Mesenchymal stem cell (in vitro differentiated cells and primary cell): Measurements from ENCODE around the gene SLC5A9.

Experiments used
- DNase-seq: peaks from one replicate; pipeline ENCODE4 v3.0.0-alpha.2; 2013
- H2AFZ ChIP-seq: one replicate; pipeline ENCODE4 v1.6.1; 2013; ENCODE audit warnings: low read depth, mild to moderate bottlenecking, control low read depth, inconsistent platforms, low read length, moderate library complexity
- H2AK5ac ChIP-seq: 2 replicates; pipeline ENCODE4 v1.6.1; 2013; ENCODE audit warnings: low read length, moderate library complexity, mild to moderate bottlenecking, inconsistent platforms; ENCODE audit not compliant: severe bottlenecking
- H2BK120ac ChIP-seq: one replicate; pipeline ENCODE4 v1.6.1; 2013; ENCODE audit warnings: low read depth, mild to moderate bottlenecking, inconsistent platforms, low read length, moderate library complexity
- H2BK12ac ChIP-seq, 2 experiments: one replicate each; pipeline ENCODE4 v1.6.1; 2013; ENCODE audit warnings: inconsistent platforms in 2 of 2, low read length in 2 of 2, mild to moderate bottlenecking in 2 of 2, moderate library complexity in 2 of 2, control low read depth in 1 of 2
- H2BK15ac ChIP-seq: one replicate; pipeline ENCODE4 v1.6.1; 2013; ENCODE audit warnings: mild to moderate bottlenecking, low read depth, inconsistent platforms; ENCODE audit not compliant: poor library complexity, severe bottlenecking
- H2BK5ac ChIP-seq: 2 replicates; pipeline ENCODE4 v1.6.1; 2013; ENCODE audit warnings: low read depth, mild to moderate bottlenecking, low read length, control low read depth, inconsistent platforms; ENCODE audit not compliant: poor library complexity, severe bottlenecking
- H3K14ac ChIP-seq, 2 experiments: one replicate each; pipeline ENCODE4 v1.6.1; 2013; ENCODE audit warnings: inconsistent platforms in 2 of 2, low read length in 2 of 2, control low read depth in 1 of 2, mild to moderate bottlenecking in 1 of 2, moderate library complexity in 1 of 2
- H3K18ac ChIP-seq, 2 experiments: one replicate each; pipeline ENCODE4 v1.6.1; 2013; ENCODE audit warnings: inconsistent platforms in 2 of 2, low read length in 2 of 2, control low read depth in 1 of 2, low read depth in 1 of 2, mild to moderate bottlenecking in 1 of 2
- H3K23ac ChIP-seq, 2 experiments: one replicate each; pipeline ENCODE4 v1.6.1; 2013; ENCODE audit warnings: inconsistent platforms in 2 of 2, low read length in 2 of 2, mild to moderate bottlenecking in 2 of 2, moderate library complexity in 2 of 2, control low read depth in 1 of 2
- H3K27ac ChIP-seq: 2 replicates; pipeline ENCODE4 v1.5.1; 2013; ENCODE audit warnings: mild to moderate bottlenecking, moderate library complexity, low read length, control low read depth, inconsistent platforms; ENCODE audit not compliant: poor library complexity, severe bottlenecking
- H3K27me3 ChIP-seq, 2 experiments: 2 replicates each; pipeline versions ENCODE4 v1.6.1 to v1.7.0; 2013; ENCODE audit warnings: low read length in 2 of 2, mild to moderate bottlenecking in 2 of 2, moderate library complexity in 2 of 2, control low read depth in 1 of 2, inconsistent platforms in 1 of 2; ENCODE audit not compliant: control insufficient read depth in 1 of 2, insufficient read depth in 1 of 2
- H3K36me3 ChIP-seq, 2 experiments: 2 replicates each; pipeline versions ENCODE4 v1.6.1 to v1.7.0; 2013; ENCODE audit warnings: low read length in 2 of 2, control low read depth in 1 of 2, inconsistent platforms in 1 of 2, low read depth in 1 of 2, mild to moderate bottlenecking in 1 of 2; ENCODE audit not compliant: insufficient read depth in 2 of 2, control insufficient read depth in 1 of 2
- H3K4ac ChIP-seq, 2 experiments: one replicate each; pipeline ENCODE4 v1.6.1; 2013; ENCODE audit warnings: inconsistent platforms in 2 of 2, low read length in 2 of 2, mild to moderate bottlenecking in 2 of 2, moderate library complexity in 2 of 2, control low read depth in 1 of 2, low read depth in 1 of 2
- H3K4me1 ChIP-seq: 2 replicates; pipeline ENCODE4 v1.6.1; 2013; ENCODE audit warnings: low read depth, low read length, control low read depth; ENCODE audit not compliant: control insufficient read depth, insufficient read depth
- H3K4me2 ChIP-seq: 2 replicates; pipeline ENCODE4 v1.6.1; 2013; ENCODE audit warnings: low read length, mild to moderate bottlenecking, inconsistent platforms; ENCODE audit not compliant: poor library complexity, severe bottlenecking
- H3K4me3 ChIP-seq, 2 experiments: 2 replicates each; pipeline versions ENCODE4 v1.5.1 to v1.7.0; 2013; ENCODE audit warnings: low read length in 2 of 2, mild to moderate bottlenecking in 2 of 2, control low read depth in 1 of 2, low read depth in 1 of 2; ENCODE audit not compliant: insufficient read depth in 1 of 2
- H3K79me1 ChIP-seq: replicated peaks from 2 replicates; pipeline ENCODE4 v1.6.1; 2013; ENCODE audit warnings: mild to moderate bottlenecking, control low read depth, low read length, inconsistent platforms; ENCODE audit not compliant: poor library complexity, severe bottlenecking
- H3K9ac ChIP-seq: 2 replicates; pipeline ENCODE4 v1.7.0; 2013; ENCODE audit warnings: mild to moderate bottlenecking, low read length, moderate library complexity
- H3K9me3 ChIP-seq: 2 replicates; pipeline ENCODE4 v1.7.0; 2013; ENCODE audit warnings: mild to moderate bottlenecking, low read length; ENCODE audit not compliant: control insufficient read depth
- H4K8ac ChIP-seq: one replicate; pipeline ENCODE4 v1.6.1; 2013; ENCODE audit warnings: inconsistent platforms, mild to moderate bottlenecking, low read length, moderate library complexity
- H4K91ac ChIP-seq: one replicate; pipeline ENCODE4 v1.6.1; 2013; ENCODE audit warnings: mild to moderate bottlenecking, low read length, inconsistent platforms
- WGBS: methylation state at CpG from one replicate; pipeline ENCODE4 v1.1.7; 2013; ENCODE audit warnings: mixed read lengths; 5-methylcytosine and 5-hydroxymethylcytosine counted together

SLC5A9 gene

GRCh38 chr1:48235652-48236051 is 13.1 kb downstream of the SLC5A9 start:
- no peak overlapping the region for H3K27ac ChIP-seq
- H4K8ac ChIP-seq: no peak overlapping the region
- H2BK12ac ChIP-seq: no peak overlapping the region
- peaks cover 2% of the 10 kb centered on the region for H3K4me1 ChIP-seq
- peaks cover 0 to 25% of the 10 kb centered on the region in 2 experiments for H3K27me3 ChIP-seq
- H3K18ac ChIP-seq: no peak overlapping the region
- no peak overlapping the region for H4K91ac ChIP-seq
- H2BK5ac ChIP-seq: no peak overlapping the region
- no peak for DNase-seq
- no peak overlapping the region for H2BK15ac ChIP-seq
- H3K36me3 ChIP-seq: no peaks in the 10 kb centered on the region
- no peaks in the 10 kb centered on the region for H3K79me1 ChIP-seq
- H3K9ac ChIP-seq: no peak overlapping the region
- H3K4me3 ChIP-seq: no peak overlapping the region
- WGBS: 88% methylated on average over 12 of the region's 13 CpGs
- no peak overlapping the region for H3K4me2 ChIP-seq
- H2AK5ac ChIP-seq: no peak overlapping the region
- no peak overlapping the region for H2AFZ ChIP-seq
- no peak overlapping the region for H3K23ac ChIP-seq
- H3K9me3 ChIP-seq: no peaks in the 10 kb centered on the region
- H3K4ac ChIP-seq: no peak overlapping the region
- H3K14ac ChIP-seq: no peak overlapping the region
- no peak overlapping the region for H2BK120ac ChIP-seq

- Histone ChIP-seq H2BK120ac (no peak overlapping the region), H2AFZ (no peak overlapping the region)
These were observed 14.4 kb downstream of the SLC5A9 start for GRCh38 chr1:48236716-48237470.

GRCh38 chr1:48242141-48242736 is 19.7 kb downstream of the SLC5A9 start:
- Histone ChIP-seq H2BK12ac (no peak overlapping the region), H3K23ac (no peak overlapping the region), H2AFZ (no peak overlapping the region), H3K27me3 (no peaks in the 10 kb centered on the region), H3K4me1 (no peaks in the 10 kb centered on the region), H3K79me1 (no peaks in the 10 kb centered on the region), H2BK120ac (no peak overlapping the region), H3K4ac (no peak overlapping the region), H3K36me3 (no peaks in the 10 kb centered on the region), H3K4me3 (no peak overlapping the region), H3K9ac (no peak overlapping the region), H2BK5ac (no peak overlapping the region), H3K9me3 (no peaks in the 10 kb centered on the region), H3K14ac (no peak overlapping the region), H3K4me2 (no peak overlapping the region), H2BK15ac (no peak overlapping the region), H2AK5ac (no peak overlapping the region), H3K27ac (no peak overlapping the region), H4K91ac (no peak overlapping the region), H4K8ac (no peak overlapping the region), H3K18ac (no peak overlapping the region)
- 92% methylated on average over 10 of the region's 12 CpGs for WGBS
- no peak for DNase-seq

More at GRCh38 chr1:48236716-48237470, 14.4 kb downstream of the SLC5A9 start:
- no peak overlapping the region for H3K14ac ChIP-seq
- no peak overlapping the region for H3K23ac ChIP-seq
- no peak overlapping the region for H4K91ac ChIP-seq
- no peak overlapping the region for H3K4me2 ChIP-seq
- no peaks in the 10 kb centered on the region for H3K79me1 ChIP-seq
- H2BK15ac ChIP-seq: no peak overlapping the region
- no peak overlapping the region for H2BK5ac ChIP-seq
- WGBS: 45% methylated on average over 2 of the region's 4 CpGs
- H3K4ac ChIP-seq: no peak overlapping the region
- H3K9me3 ChIP-seq: no peaks in the 10 kb centered on the region
- H2AK5ac ChIP-seq: no peak overlapping the region
- DNase-seq: peak; percentile 6
- no peak overlapping the region for H4K8ac ChIP-seq
- H3K4me1 ChIP-seq: peaks cover 2% of the 10 kb centered on the region
- H3K27me3 ChIP-seq: peaks cover 0 to 12% of the 10 kb centered on the region in 2 experiments
- H2BK12ac ChIP-seq: no peak overlapping the region
- H3K18ac ChIP-seq: no peak overlapping the region
- H3K27ac ChIP-seq: no peak overlapping the region
- no peaks in the 10 kb centered on the region for H3K36me3 ChIP-seq
- no peak overlapping the region for H3K9ac ChIP-seq
- H3K4me3 ChIP-seq: no peak overlapping the region

- no peaks in the 10 kb centered on the region for H3K27me3 ChIP-seq
- H2BK15ac ChIP-seq: no peak overlapping the region
- no peak overlapping the region for H3K18ac ChIP-seq
- no peak overlapping the region for H2BK120ac ChIP-seq
- no peak overlapping the region for H4K91ac ChIP-seq
- H3K27ac ChIP-seq: no peak overlapping the region
- H3K36me3 ChIP-seq: no peaks in the 10 kb centered on the region
- no peak overlapping the region for H2AFZ ChIP-seq
- WGBS: 100% methylated on average over 1 of the region's 2 CpGs
- no peak overlapping the region for H2BK12ac ChIP-seq
- no peaks in the 10 kb centered on the region for H3K4me1 ChIP-seq
- no peak overlapping the region for H4K8ac ChIP-seq
- no peaks in the 10 kb centered on the region for H3K9me3 ChIP-seq
- no peaks in the 10 kb centered on the region for H3K79me1 ChIP-seq
- H3K14ac ChIP-seq: no peak overlapping the region
- no peak overlapping the region for H3K4ac ChIP-seq
- H3K23ac ChIP-seq: no peak overlapping the region
- H3K4me3 ChIP-seq: no peak overlapping the region
- H2BK5ac ChIP-seq: no peak overlapping the region
- H3K4me2 ChIP-seq: no peak overlapping the region
- DNase-seq: no peak
- no peak overlapping the region for H3K9ac ChIP-seq
- no peak overlapping the region for H2AK5ac ChIP-seq
These were observed 22.6 kb downstream of the SLC5A9 start for GRCh38 chr1:48245106-48245505.
